NCI-H345 (cell line): ENCODE data around the gene KIR2DL1.
"Not testable (repeated sequence)": the region's sequence is repeated elsewhere in the genome, so short reads cannot be mapped to it uniquely, and the experiment has no call there.

ENCODE experiments used
- DNase-seq: peaks from one replicate; lab custom pipeline; 2025; lab: John Stamatoyannopoulos, UW

Gene KIR2DL1

GRCh38 chr19:54771018-54771960, 1.7 kb downstream of the KIR2DL1 start:
- DNase-seq: not testable (repeated sequence)

GRCh38 chr19:54772666-54773065, 3.1 kb downstream of the KIR2DL1 start:
- DNase-seq: not testable (repeated sequence)

DNA sequence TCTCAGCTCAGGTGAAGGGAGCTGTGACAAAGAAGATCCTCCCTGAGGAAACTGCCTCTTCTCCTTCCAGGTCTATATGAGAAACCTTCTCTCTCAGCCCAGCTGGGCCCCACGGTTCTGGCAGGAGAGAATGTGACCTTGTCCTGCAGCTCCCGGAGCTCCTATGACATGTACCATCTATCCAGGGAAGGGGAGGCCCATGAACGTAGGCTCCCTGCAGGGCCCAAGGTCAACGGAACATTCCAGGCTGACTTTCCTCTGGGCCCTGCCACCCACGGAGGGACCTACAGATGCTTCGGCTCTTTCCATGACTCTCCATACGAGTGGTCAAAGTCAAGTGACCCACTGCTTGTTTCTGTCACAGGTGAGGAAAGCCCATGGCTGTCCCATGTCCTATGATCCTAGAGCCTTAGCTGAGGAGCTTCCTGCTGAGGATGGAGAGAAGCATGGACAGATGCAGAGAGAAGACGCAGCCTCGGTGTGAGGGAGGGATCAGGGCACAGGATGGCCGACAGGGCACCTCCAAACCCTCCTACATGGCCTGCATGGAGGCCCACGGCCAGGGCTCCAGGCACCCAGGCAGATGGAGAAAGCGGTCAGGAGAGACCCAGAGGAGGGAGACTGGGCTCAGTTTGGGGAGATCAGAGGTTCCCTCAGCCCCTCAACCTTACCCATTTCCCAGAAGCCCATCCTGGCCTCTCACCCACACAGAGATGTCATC, 5.7 kb downstream of the KIR2DL1 start:
- DNase-seq: not testable (repeated sequence)

GRCh38 chr19:54775830-54776229, 6.2 kb downstream of the KIR2DL1 start:
- DNase-seq: not testable (repeated sequence)

DNA sequence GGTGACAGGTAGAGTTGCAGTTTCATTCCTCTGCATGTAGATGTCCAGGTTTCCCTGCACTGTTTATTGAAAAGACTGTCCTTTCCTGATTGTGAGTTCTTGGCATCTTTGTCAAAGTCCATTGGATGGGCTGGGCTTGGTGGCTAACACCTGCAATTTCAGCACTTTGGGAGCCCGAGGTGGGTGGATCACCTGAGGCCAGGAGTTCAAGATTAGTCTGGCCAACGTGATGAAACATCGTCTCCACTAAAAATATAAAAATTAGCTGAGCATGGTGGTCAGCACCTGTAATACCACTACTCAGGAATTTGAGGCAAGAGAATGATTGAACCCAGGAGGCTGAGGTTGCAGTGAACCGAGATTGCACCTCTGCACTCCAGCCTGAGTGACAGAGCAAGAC, 8.3 kb downstream of the KIR2DL1 start:
- DNase-seq: not testable (repeated sequence)

DNA sequence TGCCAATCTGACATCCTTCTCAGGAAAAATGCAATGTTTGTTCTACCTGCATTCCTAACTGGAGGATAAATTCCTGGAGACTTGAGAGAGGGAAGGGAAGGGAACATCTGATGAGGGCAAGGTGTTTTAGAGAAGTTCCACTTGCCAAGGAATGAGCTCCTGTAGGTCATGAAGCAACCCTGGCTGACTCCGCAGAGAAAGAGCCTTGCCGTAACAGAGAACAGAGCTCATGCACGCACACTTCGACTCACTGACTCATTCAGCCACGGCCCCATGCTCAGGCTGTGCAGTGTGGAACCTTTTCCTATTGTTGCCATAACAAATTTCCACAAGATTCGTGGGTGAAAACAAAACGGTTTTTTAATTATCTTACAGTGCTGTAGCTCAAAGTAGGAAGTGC, 9.3 kb downstream of the KIR2DL1 start:
- DNase-seq: not testable (repeated sequence)

DNA sequence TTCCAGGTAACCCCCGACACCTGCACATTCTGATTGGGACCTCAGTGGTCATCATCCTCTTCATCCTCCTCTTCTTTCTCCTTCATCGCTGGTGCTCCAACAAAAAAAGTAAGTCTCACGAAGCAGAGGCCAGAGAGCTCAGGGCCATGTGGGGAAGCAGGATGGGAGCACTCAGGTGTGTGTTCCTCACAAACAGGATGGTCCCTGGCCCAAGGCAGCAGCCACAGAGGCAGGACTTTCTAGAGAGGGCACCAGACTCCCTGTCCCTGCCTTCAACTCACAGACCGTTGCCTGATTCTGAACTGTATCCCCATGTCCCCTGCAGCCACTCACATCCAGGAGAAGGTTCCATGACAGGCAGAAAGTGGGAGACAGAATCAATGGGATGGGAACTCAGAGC, 13.3 kb downstream of the KIR2DL1 start:
- DNase-seq: not testable (repeated sequence)

GRCh38 chr19:54786091-54786723, 16.6 kb downstream of the KIR2DL1 start:
- not testable (repeated sequence) for DNase-seq

- not testable (repeated sequence) for DNase-seq
These were observed 18.6 kb downstream of the KIR2DL1 start for GRCh38 chr19:54788154-54788553.

- DNase-seq: no peak
These were observed 21.1 kb downstream of the KIR2DL1 start for GRCh38 chr19:54790711-54791110.

DNA sequence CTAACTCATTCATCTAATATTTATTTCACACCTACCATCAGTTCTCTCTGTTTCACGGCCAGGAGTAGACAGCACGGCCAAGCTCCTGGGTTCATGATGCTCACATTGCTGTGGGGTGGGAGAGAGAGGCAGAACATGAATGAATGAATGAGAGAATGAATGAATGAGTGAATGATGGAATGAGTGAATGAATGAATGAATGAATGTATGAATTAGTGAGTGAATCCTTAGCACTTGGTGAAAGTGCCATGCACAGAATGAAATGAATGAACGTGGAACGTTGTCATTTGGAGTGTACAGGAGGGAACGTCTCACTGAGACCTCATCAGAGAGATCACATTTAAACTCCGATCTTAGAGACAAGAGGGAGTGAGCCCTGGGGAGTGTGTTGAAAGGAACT, 21.9 kb downstream of the KIR2DL1 start:
- DNase-seq: no peak

- no peak for DNase-seq
These were observed 23.2 kb downstream of the KIR2DL1 start for GRCh38 chr19:54792814-54793213.

- DNase-seq: no peak
These were observed 26.2 kb downstream of the KIR2DL1 start for GRCh38 chr19:54795758-54796157.

DNA sequence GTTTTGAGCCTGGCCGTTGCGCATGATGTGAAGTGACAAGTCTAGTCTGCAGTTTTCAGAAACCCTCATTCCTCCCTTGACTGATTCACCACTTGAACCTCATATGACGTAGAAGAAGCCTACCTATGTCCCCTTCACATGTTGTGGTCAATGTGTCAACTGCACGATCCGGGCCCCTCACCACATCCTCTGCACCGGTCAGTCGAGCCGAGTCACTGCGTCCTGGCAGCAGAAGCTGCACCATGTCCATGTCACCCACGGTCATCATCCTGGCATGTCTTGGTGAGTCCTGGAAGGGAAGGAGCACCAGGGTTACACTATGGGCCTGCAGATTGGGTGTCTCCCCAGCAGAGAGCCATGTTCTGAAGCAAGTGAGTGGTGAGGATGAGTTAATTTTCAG, 33.8 kb downstream of the KIR2DL1 start, which contains the start of gene KIR2DL4:
Gene KIR2DL4 (plus strand): TSS at position 201 of the 400 bp plus-strand sequence. CDS start 42 bp downstream, at position 243.
- no peak for DNase-seq

GRCh38 chr19:54804101-54804500, 34.5 kb downstream of the KIR2DL1 start:
- DNase-seq: no peak

DNA sequence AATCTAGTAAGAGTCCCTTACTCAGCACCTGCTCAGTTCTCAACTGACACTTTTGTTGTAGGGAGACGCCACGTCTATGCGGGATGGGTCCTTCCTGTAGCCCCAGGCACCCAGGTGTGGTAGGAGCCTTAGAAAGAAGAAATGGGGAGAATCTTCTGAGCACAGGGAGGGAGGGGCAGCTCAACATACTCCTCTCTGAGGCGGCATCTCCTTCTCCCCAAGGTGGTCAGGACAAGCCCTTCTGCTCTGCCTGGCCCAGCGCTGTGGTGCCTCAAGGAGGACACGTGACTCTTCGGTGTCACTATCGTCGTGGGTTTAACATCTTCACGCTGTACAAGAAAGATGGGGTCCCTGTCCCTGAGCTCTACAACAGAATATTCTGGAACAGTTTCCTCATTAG, 35.0 kb downstream of the KIR2DL1 start:
- DNase-seq: no peak

DNA sequence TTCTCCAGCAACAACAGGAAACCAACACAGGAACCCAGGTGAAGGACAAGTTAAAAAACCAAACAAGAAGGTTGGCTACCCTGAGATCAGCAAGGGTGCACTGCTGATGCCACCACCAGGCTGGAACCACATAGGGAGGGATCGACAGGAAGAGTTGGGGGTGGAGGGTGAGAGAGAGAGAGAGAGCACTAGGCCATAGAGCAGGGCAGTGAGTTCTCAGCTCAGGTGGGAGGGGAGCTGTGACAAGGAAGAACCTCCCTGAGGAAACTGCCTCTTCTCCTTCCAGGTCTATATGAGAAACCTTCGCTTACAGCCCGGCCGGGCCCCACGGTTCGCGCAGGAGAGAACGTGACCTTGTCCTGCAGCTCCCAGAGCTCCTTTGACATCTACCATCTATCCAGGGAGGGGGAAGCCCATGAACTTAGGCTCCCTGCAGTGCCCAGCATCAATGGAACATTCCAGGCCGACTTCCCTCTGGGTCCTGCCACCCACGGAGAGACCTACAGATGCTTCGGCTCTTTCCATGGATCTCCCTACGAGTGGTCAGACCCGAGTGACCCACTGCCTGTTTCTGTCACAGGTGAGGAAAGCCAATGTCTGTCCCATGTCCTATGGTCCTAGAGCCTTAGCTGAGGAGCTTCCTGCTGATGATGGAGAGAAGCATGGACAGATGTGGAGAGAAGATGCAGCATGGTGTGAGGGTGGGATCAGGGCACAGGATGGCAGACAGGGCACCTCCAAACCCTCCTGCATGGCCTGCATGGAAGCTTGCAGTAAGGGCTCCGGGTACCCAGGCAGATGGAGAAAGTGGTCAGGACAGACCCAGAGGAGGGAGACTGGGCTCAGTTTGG, 36.3 kb downstream of the KIR2DL1 start:
- DNase-seq: no peak

DNA sequence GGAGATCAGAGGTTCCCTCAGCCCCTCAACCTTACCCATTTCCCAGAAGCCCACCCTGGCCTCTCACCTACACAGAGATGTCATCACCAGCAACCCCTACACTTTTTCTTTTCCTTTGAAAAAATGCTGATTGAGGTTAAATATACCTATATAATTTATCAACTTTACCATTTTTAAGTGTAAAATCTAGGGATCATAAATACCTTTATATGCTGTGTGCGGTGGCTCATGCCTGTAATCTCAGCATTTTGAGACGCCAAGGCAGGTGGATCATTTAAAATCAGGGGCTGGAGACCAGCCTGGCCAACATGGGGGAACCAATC, 36.9 kb downstream of the KIR2DL1 start:
- DNase-seq: no peak

- DNase-seq: not testable (repeated sequence)
These were observed 45.0 kb downstream of the KIR2DL1 start for GRCh38 chr19:54814571-54814970.

DNA sequence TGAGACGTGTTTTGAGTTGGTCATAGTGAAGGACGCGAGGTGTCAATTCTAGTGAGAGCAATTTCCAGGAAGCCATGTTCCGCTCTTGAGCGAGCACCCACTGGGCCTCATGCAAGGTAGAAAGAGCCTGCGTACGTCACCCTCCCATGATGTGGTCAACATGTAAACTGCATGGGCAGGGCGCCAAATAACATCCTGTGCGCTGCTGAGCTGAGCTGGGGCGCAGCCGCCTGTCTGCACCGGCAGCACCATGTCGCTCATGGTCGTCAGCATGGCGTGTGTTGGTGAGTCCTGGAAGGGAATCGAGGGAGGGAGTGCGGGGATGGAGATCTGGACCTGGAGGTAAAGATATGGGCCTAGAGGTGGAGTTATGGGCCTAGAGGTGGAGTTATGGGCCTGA, 46.7 kb downstream of the KIR2DL1 start, which contains the start of gene KIR3DL1:
Gene KIR3DL1 (plus strand): TSS at position 218 of the 400 bp plus-strand sequence.
- not testable (repeated sequence) for DNase-seq
